ENCODE data around the gene KCNAB2.

GRCh38 chr1:6044481-6045109 lies 1.1 kb upstream of the KCNAB2 start:
- no peak for TF ChIP-seq CTCF (IDR thresholded peaks at IDR 0.05)
- TF ChIP-seq ZFX (IDR thresholded peaks at IDR 0.05; ENCODE audit: borderline replicate concordance), result no peak
